MM.1S (cell line): ENCODE measurements around the gene FNTB.

Experiments
- DNase-seq: peaks from one replicate; pipeline ENCODE4 v3.0.0-alpha.2; 2015
- H2AFZ ChIP-seq: fragments of 300-600 bp; sonication (generic); 2 replicates; pipeline ENCODE4 v1.6.0; 2016; ENCODE audit warnings: antibody characterized with exemption, low read length
- H3F3A ChIP-seq: fragments of 300-600 bp; sonication (generic); 2 replicates; pipeline ENCODE4 v1.6.1; 2016; ENCODE audit warnings: mild to moderate bottlenecking, antibody characterized with exemption, low read length, moderate library complexity, mixed read lengths; ENCODE audit not compliant: insufficient read depth
- H3K27ac ChIP-seq: fragments of 300-600 bp; sonication (generic); 2 replicates; pipeline ENCODE4 v1.5.1; 2016; ENCODE audit warnings: mild to moderate bottlenecking, low read length
- H3K27me3 ChIP-seq: fragments of 300-600 bp; sonication (generic); replicated peaks from 2 replicates; pipeline ENCODE4 v1.6.0; 2016; ENCODE audit warnings: low read length; ENCODE audit not compliant: insufficient read depth
- H3K36me3 ChIP-seq: fragments of 300-600 bp; sonication (generic); replicated peaks from 2 replicates; pipeline ENCODE4 v1.6.1; 2016; ENCODE audit warnings: mild to moderate bottlenecking, low read length, mixed read lengths; ENCODE audit not compliant: insufficient read depth
- H3K4me1 ChIP-seq: fragments of 300-600 bp; sonication (generic); 2 replicates; pipeline ENCODE4 v1.6.1; 2016; ENCODE audit warnings: low read length, mixed read lengths
- H3K4me2 ChIP-seq: fragments of 300-600 bp; sonication (generic); 2 replicates; pipeline ENCODE4 v1.6.0; 2016; ENCODE audit warnings: low read depth, low read length
- H3K4me3 ChIP-seq: fragments of 300-600 bp; sonication (generic); 2 replicates; pipeline ENCODE4 v1.5.1; 2016; ENCODE audit warnings: low read length, mixed read lengths
- H3K79me2 ChIP-seq: fragments of 300-600 bp; sonication (generic); 2 replicates; pipeline ENCODE4 v1.6.1; 2016; ENCODE audit warnings: mixed run types, low read length, mixed read lengths
- H3K9ac ChIP-seq: fragments of 300-600 bp; sonication (generic); 2 replicates; pipeline ENCODE4 v1.6.1; 2016; ENCODE audit warnings: low read length, mixed read lengths
- H3K9me2 ChIP-seq: fragments of 300-600 bp; sonication (generic); replicated peaks from 2 replicates; pipeline ENCODE4 v1.6.1; 2016; ENCODE audit warnings: mild to moderate bottlenecking, low read length, mixed read lengths; ENCODE audit not compliant: insufficient read depth
- H3K9me3 ChIP-seq: fragments of 300-600 bp; sonication (generic); replicated peaks from 2 replicates; pipeline ENCODE4 v1.6.1; 2016; ENCODE audit warnings: mild to moderate bottlenecking, low read length, mixed read lengths; ENCODE audit not compliant: insufficient read depth
- H4K20me1 ChIP-seq: fragments of 300-600 bp; sonication (generic); 2 replicates; pipeline ENCODE4 v1.6.1; 2016; ENCODE audit warnings: mild to moderate bottlenecking, low read length, moderate library complexity, mixed read lengths; ENCODE audit not compliant: insufficient read depth
- CTCF ChIP-seq: fragments of 300-600 bp; sonication (generic); IDR thresholded peaks from 2 replicates; pipeline ENCODE4 v1.5.1; 2016; ENCODE audit warnings: antibody characterized with exemption, low read length, mixed read lengths
- EZH2 ChIP-seq: fragments of 300-600 bp; sonication (generic); optimal IDR thresholded peaks from 2 replicates; pipeline ENCODE3; 2017; ENCODE audit warnings: low read depth, mild to moderate bottlenecking, antibody characterized with exemption, low read length, mixed read lengths
- EZH2phosphoT487 ChIP-seq: fragments of 300-600 bp; sonication (generic); IDR thresholded peaks from 2 replicates; pipeline ENCODE4 v1.6.1; 2018; ENCODE audit warnings: antibody characterized with exemption, low read length

The FNTB gene

GRCh38 chr14:65045709-65046108 is 59.0 kb downstream of the FNTB start:
- Histone ChIP-seq H3K4me2 (no peak overlapping the region), H3K9me2 (no peaks in the 10 kb centered on the region), H3K9me3 (no peaks in the 10 kb centered on the region), H4K20me1 (no peaks in the 10 kb centered on the region), H3K79me2 (no peaks in the 10 kb centered on the region), H3K4me3 (no peak overlapping the region), H3K9ac (no peak overlapping the region), H2AFZ (no peak overlapping the region), H3K36me3 (no peaks in the 10 kb centered on the region), H3F3A (no peaks in the 10 kb centered on the region), H3K27me3 (no peaks in the 10 kb centered on the region), H3K4me1 (no peaks in the 10 kb centered on the region), H3K27ac (no peak overlapping the region)
- no peak for DNase-seq
- no peak for TF ChIP-seq EZH2
- TF ChIP-seq EZH2phosphoT487: no peak
- TF ChIP-seq CTCF: no peak

GRCh38 chr14:65052832-65053231 is 66.1 kb downstream of the FNTB start:
- H3K27me3 ChIP-seq: no peaks in the 10 kb centered on the region
- H3K27ac ChIP-seq: no peak overlapping the region
- no peak overlapping the region for H3K9ac ChIP-seq
- no peak overlapping the region for H2AFZ ChIP-seq
- H3K79me2 ChIP-seq: no peaks in the 10 kb centered on the region
- H3K4me1 ChIP-seq: no peaks in the 10 kb centered on the region
- H3K36me3 ChIP-seq: no peaks in the 10 kb centered on the region
- H3K9me3 ChIP-seq: no peaks in the 10 kb centered on the region
- no peaks in the 10 kb centered on the region for H3K9me2 ChIP-seq
- no peak overlapping the region for H3K4me2 ChIP-seq
- no peak for DNase-seq
- no peaks in the 10 kb centered on the region for H4K20me1 ChIP-seq
- no peaks in the 10 kb centered on the region for H3F3A ChIP-seq
- H3K4me3 ChIP-seq: no peak overlapping the region
- TF ChIP-seq EZH2phosphoT487 (no peak), EZH2 (no peak), CTCF (no peak)

- Histone ChIP-seq H3K79me2 (no peaks in the 10 kb centered on the region), H3K4me3 (no peak overlapping the region), H3F3A (no peaks in the 10 kb centered on the region), H3K4me1 (no peaks in the 10 kb centered on the region), H3K4me2 (no peak overlapping the region), H3K9me2 (no peaks in the 10 kb centered on the region), H3K36me3 (no peaks in the 10 kb centered on the region), H2AFZ (no peak overlapping the region), H3K9ac (no peak overlapping the region), H3K27ac (no peak overlapping the region), H4K20me1 (no peaks in the 10 kb centered on the region), H3K9me3 (no peaks in the 10 kb centered on the region), H3K27me3 (no peaks in the 10 kb centered on the region)
- TF ChIP-seq EZH2 (no peak), EZH2phosphoT487 (no peak), CTCF (no peak)
- no peak for DNase-seq
These were observed 66.8 kb downstream of the FNTB start for GRCh38 chr14:65053466-65053865.
